NCI-H1417 (cell line): ENCODE results near the gene GNAL.
"Not testable (repeated sequence)": the region's sequence is repeated elsewhere in the genome, so short reads cannot be mapped to it uniquely, and the experiment has no call there.

Experiments used
- DNase-seq, 3 experiments: peaks; one replicate each; lab custom pipeline; 2025; lab: John Stamatoyannopoulos, UW

GNAL gene

GRCh38 chr18:11850821-11851145, 161.7 kb downstream of the GNAL start:
- DNase-seq: peak in 1 of 3 experiments; percentile 87

- peak; percentile 94 to 98 (median 95) for DNase-seq
Observed at GRCh38 chr18:11851146-11851805, 162.2 kb downstream of the GNAL start, which contains the start of gene CHMP1B. Gene CHMP1B, plus strand, starts transcription at chr18:11851413. Its CDS starts 99 bp downstream, at chr18:11851512.

DNA sequence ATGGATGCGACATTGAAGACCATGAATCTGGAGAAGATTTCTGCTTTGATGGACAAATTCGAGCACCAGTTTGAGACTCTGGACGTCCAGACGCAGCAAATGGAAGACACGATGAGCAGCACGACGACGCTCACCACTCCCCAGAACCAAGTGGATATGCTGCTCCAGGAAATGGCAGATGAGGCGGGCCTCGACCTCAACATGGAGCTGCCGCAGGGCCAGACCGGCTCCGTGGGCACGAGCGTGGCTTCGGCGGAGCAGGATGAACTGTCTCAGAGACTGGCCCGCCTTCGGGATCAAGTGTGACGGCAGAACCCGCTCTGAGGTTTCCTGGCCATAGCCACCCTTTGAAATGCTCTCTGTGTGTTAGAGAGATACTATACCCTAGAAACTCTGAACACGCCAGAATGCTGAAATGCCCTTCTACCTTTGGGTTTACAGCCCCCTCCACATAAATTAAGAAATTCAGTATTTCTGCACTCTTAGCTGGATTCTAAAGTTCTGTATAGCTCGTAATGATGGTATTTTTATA, 162.8 kb downstream of the GNAL start:
- DNase-seq: peak in 1 of 3 experiments; percentile 64

DNA sequence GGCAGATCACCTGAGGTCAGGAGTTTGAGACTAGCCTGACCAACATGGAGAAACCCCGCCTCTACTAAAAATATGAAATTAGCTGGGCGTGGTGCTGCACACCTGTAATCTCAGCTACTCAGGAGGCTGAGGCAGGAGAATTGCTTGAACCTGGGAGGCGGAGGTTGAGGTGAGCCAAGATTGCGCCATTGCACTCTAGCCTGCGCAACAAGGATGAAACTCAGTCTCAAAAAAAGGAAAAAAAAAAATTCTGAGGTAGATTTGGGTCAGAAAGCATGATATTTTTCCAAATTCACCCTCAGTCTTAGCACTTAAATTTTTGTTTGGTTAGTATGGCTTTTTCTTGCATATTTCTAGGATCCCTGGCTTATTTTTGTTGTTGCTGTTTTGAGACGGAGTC, 165.5 kb downstream of the GNAL start:
- not testable (repeated sequence) for DNase-seq

GRCh38 chr18:11857177-11857887, 168.3 kb downstream of the GNAL start:
- DNase-seq: peak in 2 of 3 experiments; percentile 31 to 41

DNA sequence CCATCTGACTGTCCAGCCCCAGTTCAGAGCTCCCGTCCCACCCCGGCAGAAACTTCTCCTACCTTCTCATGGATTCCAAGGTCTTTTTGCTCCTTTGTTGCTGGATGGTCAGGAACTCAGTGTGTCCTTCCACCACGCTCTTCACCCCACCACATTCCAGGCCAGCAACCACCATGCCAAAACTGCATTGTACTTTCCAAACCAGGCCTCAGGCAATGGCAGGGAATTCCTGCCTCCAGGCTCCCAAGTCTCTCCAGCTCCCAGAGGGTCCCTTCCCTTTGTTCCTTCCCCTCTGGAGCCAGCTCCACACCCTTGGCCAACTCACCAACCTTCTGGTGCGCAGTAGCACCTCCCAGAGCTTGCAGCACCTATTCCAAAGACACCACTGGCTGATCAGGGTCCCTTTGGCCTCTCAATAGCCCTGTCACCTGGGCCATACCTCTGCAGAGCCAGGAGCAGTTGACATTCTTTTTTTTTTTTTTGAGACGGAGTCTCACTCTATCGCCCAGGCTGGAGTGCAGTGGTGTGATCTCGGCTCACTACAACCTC, 170.3 kb downstream of the GNAL start:
- DNase-seq: no peak

DNA sequence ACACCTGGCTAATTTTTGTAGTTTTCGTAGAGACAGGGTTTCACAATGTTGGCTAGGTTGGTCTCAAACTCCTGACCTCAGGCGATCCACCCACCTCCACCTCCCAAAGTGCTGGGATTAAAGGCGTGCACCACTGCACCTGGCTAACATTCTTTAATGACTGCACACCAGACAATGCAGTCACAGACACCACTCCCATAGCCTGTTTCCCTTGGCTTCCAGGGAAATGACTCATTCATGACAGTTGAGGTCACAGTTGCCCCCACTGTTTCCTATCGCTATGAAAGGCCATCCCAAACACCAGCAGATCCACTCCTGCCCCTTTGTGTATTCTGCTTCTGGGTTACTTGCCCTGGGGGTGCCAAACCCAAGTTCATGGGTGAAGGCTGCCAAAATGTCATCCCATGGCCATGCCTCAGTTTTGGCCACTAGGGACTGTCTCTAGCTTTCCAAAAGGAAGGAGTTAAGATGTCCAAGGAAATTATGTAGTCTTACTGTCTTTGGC, 170.9 kb downstream of the GNAL start:
- no peak for DNase-seq

DNA sequence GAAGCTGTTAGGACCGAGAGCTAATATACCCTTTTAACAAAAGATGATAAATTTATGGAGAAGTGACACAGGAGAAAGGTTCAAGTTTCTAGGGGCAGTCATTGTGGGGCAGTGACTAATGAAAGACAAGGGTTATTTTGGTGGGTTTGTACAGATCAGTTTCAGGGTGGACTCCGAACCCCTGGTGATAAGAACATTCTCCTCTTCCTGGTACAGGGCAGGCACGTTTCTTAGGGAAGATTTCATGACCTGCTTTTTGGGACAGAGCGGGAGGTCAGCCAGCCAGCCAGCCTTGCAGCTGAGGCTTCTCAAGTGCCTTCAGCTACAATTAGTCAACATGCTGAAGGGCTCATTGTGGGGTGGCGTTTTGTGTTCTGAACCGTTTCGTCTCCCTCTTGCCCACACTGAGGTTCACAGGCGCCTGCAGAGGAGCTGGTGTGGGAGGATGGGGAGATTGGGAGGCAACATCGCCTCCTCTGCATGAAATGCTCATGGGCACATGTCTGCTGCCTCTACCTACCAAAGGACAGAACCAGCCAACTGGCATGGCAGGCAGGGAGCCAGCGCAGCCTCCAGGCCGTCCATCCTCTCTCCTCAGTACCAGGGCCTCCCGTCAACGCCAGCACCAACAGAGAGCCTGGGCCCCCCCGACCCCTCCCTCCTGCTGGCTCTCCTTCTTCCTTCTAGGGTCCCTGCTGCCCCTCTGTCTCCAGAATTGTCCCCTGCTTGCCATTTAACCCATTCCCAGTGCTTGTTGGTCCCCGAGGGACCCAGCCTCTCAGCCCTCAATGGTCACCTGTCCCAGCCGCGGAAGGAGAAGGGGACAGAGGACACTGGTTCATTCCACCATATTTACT, 171.8 kb downstream of the GNAL start:
- DNase-seq: no peak

DNA sequence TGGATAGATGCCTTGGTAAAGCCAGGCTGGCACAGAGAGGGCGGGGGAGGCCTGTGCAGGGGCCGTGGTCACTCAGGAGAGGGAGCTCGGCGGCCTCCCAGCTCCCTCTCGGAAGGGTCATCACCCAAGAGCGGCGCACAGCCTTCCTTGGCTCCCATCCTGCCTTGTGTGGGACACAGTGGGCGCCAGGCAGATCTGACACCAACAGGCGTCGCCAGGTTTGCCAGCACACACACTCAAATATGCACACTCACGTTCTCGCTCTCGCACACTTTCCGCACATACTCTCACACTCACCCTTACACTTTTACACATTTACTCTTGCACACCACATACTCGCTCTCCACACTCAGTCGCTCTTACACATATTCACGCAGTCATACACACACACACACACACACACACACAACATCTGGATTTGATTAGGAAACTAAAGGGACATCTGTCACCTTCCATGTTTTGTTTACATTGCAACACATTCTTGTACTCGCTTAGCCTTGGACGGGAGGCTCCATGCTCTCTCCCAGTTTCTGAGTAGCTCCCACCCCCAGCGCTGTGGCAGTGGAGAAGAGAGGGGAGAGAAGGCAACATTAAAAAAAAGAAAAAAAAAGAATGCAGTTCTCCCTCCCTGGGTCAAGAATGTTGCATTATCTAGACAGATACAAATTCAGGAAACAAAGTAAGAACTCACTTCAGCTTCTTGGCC, 172.7 kb downstream of the GNAL start:
- DNase-seq: no peak

DNA sequence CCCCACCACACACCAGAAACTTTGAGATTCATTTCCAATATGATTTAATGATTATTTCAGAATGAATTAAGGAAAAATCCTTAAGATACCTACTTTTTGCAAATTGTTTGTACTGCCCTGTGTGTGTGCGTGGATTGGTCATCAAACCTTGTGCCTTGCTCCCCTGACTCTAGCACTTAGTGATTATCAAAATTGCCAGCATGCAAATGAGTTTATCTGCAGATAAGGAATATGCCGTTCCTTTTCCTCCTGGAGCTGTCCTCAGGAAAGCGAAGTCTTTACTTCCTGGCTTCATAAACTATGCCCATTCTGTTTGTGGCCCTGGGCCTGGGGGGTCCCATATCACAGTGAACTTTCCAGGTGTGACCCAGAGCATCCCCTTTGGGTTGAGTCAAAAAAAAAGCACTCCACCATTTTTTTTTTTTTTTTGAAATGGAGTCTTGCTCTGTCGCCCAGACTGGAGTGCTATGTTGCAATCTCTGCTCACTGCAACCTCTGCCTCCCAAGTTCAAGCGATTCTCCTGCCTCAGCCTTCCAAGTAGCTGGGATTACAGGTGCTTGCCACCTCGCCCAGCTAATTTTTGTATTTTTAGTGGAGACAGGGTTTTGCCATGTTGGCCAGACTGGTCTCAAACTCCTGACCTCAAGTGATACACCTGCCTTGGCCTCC, 173.5 kb downstream of the GNAL start:
- no peak for DNase-seq

- DNase-seq: no peak
Observed at GRCh38 chr18:11864471-11864870, 175.4 kb downstream of the GNAL start.

DNA sequence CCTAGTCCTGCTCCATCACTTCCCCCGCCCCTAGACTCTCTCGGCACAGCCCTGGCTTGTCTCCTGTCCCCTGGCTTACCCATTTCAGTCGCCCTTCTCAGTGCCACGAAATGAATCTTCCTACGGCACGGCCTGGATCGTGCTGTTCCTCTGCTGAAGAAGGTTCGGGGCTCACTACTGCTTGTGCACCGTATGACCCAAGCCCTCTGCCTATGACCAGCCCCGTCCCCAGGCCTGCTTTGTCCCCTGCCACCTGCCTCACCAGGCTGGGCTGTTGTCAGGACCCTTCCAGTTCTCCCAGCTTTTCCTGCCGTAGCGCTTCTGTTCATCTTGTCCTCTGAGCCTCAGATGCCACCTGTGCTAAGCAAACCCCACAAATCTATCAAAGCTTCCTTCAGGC, 176.0 kb downstream of the GNAL start:
- no peak for DNase-seq

DNA sequence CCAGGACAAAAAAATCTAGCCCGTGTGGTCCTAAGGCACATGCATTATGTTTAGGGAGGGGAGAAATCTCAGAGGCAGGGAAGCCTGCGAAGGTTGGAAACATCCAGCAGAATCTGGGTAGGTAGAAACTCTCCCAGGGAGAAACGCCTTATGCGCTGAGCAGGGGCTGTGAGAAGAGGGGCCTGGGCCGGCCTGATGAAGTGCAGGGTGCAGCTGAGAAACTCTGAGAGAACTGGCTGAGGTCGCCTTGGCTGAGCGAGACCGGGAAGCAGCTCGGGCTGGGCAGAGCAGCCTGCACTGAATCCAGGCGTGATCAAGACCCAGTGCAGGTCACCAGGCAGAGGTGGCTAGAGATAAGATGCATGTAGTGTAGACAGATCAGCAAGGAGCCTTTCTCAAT, 177.3 kb downstream of the GNAL start:
- DNase-seq: no peak

DNA sequence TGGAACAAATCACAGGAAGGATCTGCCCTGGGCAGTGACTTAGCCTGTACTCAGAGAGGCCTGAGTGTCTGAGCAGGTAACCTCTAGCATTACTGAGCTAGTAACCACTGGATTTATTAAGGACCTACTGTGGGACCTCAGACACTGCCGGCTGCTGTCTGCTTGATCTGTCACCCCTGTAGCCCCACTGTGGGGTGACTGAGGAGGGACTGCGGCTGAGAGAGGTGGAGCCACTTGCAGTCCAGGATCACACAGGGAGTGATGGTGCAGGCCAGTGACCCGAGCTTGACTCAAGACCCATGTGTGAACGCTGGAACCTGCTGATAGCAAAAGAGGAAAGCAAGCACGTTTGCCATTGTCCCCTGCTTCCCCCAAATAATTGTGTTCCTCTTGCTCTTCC, 177.7 kb downstream of the GNAL start:
- DNase-seq: no peak

DNA sequence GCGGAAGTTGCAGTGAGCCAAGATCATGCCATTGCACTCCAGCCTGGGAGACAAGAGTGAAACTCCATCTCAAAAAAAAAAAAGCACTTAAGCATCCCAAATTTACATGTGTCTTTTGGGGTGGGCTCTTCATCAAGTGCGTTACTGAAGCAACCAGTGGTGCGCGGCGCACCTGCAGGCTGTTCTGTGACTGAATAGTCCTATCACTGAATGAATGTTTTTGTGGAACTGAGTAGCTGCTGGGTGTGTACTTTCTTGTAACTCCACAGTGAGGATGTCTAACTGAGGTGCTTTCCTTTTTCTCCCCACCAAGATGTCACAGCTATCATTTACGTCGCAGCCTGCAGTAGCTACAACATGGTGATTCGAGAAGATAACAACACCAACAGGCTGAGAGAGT, 179.2 kb downstream of the GNAL start:
- no peak for DNase-seq

DNA sequence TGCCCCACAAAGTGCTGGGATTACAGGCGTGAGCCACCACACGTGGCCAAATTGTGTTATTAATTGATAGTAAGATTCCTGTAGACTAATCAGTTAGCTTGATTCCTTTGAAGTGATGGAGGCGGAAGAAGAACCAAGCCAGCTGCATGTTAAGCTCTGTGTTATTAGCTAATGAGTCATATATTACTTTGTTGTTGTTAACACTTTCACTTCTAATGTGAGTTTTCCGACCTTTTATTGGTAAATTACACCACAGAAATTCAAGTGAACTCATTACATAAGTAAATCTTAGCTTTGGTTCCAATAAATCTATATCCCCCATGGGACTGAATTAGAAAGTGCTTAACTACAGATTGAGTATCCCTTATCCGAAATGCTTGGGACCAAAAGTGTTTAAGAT, 182.4 kb downstream of the GNAL start:
- peak in 1 of 3 experiments; percentile 4 for DNase-seq

DNA sequence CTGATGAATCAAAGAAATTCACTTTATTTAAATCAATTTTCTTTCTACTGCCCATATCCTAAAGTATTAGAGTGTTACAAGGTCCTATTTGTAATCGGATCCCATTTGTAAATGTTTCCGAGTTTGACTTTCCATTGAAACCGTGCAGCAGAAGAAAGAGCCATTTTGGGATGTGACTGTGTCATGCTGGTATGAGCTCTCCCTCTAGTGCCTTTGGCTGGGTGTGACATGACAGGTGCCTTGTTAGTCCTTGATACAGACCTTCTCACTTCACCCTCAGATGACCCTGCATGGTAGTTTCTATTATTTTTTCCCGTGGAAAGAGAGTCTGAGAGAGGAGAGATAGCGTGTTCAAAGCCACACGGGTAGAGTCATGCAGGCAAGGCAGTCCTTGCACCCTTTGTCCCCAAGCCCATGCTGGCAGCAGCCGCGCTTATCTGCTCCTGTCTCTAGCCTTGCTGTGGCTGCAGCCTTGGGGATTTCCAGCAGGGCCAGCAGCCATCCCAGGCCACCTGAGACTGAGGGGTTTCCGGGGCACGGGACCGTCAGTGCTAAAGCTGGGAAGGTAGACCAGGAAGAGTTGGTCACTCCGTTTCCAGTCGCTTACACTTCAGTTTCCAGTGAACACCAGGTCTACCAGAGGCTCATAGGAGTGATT, 183.5 kb downstream of the GNAL start:
- peak in 1 of 3 experiments; percentile 58 for DNase-seq

DNA sequence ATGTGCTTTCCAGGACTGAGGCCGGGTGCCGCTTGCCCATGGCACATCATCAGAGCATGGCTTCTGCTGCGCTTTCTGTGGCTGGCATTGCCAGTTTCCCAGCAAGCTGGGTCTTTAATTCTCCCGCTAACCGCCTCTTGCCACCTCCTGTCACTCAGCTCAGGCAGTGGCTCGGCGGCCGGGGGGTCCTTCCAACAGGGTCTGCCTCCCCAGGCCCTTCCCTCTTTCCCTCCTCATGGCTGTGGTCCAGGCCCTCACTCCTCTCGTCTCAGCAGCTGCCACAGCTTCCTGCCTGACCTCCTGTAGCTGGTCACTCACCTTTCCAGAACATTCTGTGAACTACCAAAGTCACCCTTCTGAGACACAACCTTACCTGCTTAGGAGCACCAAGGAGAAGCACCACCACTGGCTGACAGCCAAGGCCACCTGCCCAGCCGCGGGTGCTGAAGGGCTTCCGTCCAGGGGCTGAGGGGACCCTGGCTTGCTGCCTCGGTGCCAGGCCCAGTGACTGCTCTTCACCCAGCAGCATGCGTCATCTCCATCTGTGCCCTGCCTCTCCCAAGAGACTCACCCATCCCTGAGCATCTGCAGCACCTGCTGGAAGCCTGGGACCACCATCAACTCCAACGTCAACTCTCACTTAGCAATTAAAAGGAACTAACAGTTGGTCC, 184.7 kb downstream of the GNAL start:
- DNase-seq: no peak

DNA sequence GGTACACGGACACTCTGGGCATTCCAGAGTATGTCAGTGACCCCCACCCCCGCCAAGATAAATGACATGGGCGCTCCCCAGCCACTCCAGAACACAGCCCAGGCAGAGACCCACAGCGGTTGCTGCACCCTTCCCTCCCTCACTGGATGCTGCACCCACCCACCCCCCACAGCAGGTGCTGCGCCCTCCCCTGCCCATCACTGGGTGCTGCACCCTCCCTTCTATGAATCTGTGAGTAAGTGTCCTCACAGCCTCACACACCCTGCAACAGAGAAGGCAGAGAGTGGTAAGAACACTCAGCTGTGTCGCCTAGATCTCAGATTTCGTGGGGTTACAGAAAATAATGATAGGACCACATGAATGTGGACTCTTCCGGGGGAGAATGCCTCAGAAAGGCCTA, 185.6 kb downstream of the GNAL start:
- no peak for DNase-seq
